ENCODE measurements around the gene FOXO4. TPM values are rescaled to one million over a fixed set of nuclear protein-coding genes. Genes with fewer than 3 reads are reported as not detected.

FOXO4 gene
- total and polyA plus RNA-seq, 2 of the 13 experiments (the other 11 are each of a cell fraction or from before 2014, with no cell fraction given), result 5.1 to 5.7 TPM

DNA sequence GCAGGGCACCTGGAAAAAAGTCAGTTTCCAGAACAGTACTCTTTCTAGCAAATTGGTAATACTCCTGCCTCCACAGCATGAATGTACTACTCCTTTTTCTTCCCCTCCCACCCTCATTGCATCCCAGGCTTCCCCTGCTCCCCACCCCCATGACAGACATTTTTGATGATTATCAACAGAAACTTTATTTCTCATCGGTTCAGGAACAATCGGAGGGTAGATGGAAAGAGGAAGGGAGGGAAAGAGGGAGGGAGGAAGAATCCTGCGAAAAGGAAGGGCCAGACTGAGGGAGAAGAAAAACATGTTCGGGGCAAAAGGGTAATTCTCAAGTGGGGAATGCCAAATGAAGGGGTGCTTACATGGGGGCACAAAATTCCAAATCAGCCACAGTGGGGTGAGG, 11.6 kb downstream of the FOXO4 start (continued):
- TF ChIP-seq, protein P1, sequence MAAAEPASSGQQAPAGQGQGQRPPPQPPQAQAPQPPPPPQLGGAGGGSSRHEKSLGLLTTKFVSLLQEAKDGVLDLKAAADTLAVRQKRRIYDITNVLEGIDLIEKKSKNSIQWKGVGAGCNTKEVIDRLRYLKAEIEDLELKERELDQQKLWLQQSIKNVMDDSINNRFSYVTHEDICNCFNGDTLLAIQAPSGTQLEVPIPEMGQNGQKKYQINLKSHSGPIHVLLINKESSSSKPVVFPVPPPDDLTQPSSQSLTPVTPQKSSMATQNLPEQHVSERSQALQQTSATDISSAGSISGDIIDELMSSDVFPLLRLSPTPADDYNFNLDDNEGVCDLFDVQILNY (CRISPR knock-in tag; conservative IDR thresholded peaks at IDR 0.05), result no peak
- TF ChIP-seq ASH2L (IDR thresholded peaks at IDR 0.05; ENCODE audit: insufficient read length, low read depth, low read length), result no peak

DNA sequence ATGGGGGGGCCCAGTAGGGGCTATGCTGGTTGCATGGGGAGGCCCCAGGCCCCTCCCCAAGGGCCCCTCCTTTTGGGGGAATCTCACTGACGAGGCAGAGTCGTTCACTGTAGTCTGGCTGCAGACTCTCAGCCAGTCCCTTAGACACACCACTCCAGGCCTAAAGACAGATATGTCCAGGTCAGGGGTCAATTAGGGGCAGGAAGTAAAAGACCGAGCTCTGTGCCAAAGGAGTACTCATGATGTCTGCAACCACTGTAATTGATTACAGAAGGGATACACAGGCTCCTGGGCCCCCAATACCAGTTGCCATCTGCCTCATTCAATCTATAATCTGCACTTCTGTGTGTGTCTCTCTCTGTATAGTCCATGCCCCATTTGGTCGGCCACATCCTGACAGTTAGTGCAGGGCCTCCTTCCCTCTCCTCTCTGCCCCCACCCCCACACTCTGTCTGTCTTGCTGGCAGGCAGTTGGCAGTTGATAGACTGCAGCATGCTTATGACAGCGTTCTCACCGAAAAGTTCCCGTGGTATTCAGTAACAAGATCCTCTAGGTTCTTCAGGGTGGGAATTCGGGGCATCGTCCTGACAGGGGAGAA, 12.2 kb downstream of the FOXO4 start:
- in situ Hi-C loops (cut with HindIII; ENCODE audit: extremely low pct_ligation_motif_present, low pct_unique_long_range_greater_than_20kb), result no loop called here
- DNase-seq (ENCODE audit: low spot score) (no peak), FAIRE-seq (no peak), ATAC-seq (no peak)
- ChIA-PET POLR2A (no interaction called here), CTCF (ENCODE audit: low intra/inter-chr PET ratio, low total read pairs) (no interaction called here)
- H2AFZ ChIP-seq (ENCODE audit: low read length), result no peak overlapping the region
- no peak overlapping the region for H3K4me3 ChIP-seq (replicated peaks in 1 of 3; ENCODE audit: insufficient read depth in 1 of 3, low read depth in 2 of 3, low read length in 3 of 3)
- 79% methylated on average over 5 of the region's 9 CpGs for WGBS (ENCODE audit: low lambda C conversion rate)
- no peak overlapping the region for H3K4me2 ChIP-seq (ENCODE audit: low read depth, low read length)
- H3K27ac ChIP-seq (ENCODE audit: extremely low read length, insufficient read depth, low read length), result no peak overlapping the region
- no TSS peak for BruUV-seq (replicated peaks)
- no peaks in the 10 kb centered on the region for H3K27me3 ChIP-seq (ENCODE audit: control insufficient read depth in 1 of 2, insufficient read depth in 2 of 2, low read length in 2 of 2)
- intact Hi-C loops (cut with micrococcal nuclease; ENCODE audit: unreplicated experiment), result no loop called here
- no peaks in the 10 kb centered on the region for H3K36me3 ChIP-seq (replicated peaks in 1 of 2; ENCODE audit: control insufficient read depth in 1 of 2, insufficient read depth in 2 of 2, low read length in 2 of 2)
- peaks cover 20% of the 10 kb centered on the region for H3K4me1 ChIP-seq (ENCODE audit: insufficient read depth, low read length)
- H3K79me2 ChIP-seq (ENCODE audit: insufficient read depth, low read length), result no peaks in the 10 kb centered on the region
- no peak overlapping the region for H3K9ac ChIP-seq (ENCODE audit: insufficient read depth, low read depth, low read length)
- no peaks in the 10 kb centered on the region for H4K20me1 ChIP-seq (ENCODE audit: insufficient read depth, low read length)
- H3K9me3 ChIP-seq (ENCODE audit: low read length), result no peaks in the 10 kb centered on the region
- TF ChIP-seq ZBTB42 (CRISPR knock-in tag; IDR thresholded peaks at IDR 0.05), result no peak
- TF ChIP-seq, protein P2, sequence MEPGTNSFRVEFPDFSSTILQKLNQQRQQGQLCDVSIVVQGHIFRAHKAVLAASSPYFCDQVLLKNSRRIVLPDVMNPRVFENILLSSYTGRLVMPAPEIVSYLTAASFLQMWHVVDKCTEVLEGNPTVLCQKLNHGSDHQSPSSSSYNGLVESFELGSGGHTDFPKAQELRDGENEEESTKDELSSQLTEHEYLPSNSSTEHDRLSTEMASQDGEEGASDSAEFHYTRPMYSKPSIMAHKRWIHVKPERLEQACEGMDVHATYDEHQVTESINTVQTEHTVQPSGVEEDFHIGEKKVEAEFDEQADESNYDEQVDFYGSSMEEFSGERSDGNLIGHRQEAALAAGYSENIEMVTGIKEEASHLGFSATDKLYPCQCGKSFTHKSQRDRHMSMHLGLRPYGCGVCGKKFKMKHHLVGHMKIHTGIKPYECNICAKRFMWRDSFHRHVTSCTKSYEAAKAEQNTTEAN (CRISPR knock-in tag; conservative IDR thresholded peaks at IDR 0.05), result no peak
- TF ChIP-seq ZBTB4 (CRISPR knock-in tag; IDR thresholded peaks at IDR 0.05; ENCODE audit: borderline replicate concordance), result no peak
- TF ChIP-seq XRCC5 (optimal IDR thresholded peaks at IDR 0.05; ENCODE audit: low read length), result no peak
- no peak for TF ChIP-seq ZNF451 (CRISPR knock-in tag; IDR thresholded peaks at IDR 0.05)
- TF ChIP-seq, protein P3, sequence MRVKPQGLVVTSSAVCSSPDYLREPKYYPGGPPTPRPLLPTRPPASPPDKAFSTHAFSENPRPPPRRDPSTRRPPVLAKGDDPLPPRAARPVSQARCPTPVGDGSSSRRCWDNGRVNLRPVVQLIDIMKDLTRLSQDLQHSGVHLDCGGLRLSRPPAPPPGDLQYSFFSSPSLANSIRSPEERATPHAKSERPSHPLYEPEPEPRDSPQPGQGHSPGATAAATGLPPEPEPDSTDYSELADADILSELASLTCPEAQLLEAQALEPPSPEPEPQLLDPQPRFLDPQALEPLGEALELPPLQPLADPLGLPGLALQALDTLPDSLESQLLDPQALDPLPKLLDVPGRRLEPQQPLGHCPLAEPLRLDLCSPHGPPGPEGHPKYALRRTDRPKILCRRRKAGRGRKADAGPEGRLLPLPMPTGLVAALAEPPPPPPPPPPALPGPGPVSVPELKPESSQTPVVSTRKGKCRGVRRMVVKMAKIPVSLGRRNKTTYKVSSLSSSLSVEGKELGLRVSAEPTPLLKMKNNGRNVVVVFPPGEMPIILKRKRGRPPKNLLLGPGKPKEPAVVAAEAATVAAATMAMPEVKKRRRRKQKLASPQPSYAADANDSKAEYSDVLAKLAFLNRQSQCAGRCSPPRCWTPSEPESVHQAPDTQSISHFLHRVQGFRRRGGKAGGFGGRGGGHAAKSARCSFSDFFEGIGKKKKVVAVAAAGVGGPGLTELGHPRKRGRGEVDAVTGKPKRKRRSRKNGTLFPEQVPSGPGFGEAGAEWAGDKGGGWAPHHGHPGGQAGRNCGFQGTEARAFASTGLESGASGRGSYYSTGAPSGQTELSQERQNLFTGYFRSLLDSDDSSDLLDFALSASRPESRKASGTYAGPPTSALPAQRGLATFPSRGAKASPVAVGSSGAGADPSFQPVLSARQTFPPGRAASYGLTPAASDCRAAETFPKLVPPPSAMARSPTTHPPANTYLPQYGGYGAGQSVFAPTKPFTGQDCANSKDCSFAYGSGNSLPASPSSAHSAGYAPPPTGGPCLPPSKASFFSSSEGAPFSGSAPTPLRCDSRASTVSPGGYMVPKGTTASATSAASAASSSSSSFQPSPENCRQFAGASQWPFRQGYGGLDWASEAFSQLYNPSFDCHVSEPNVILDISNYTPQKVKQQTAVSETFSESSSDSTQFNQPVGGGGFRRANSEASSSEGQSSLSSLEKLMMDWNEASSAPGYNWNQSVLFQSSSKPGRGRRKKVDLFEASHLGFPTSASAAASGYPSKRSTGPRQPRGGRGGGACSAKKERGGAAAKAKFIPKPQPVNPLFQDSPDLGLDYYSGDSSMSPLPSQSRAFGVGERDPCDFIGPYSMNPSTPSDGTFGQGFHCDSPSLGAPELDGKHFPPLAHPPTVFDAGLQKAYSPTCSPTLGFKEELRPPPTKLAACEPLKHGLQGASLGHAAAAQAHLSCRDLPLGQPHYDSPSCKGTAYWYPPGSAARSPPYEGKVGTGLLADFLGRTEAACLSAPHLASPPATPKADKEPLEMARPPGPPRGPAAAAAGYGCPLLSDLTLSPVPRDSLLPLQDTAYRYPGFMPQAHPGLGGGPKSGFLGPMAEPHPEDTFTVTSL (CRISPR knock-in tag; IDR thresholded peaks at IDR 0.05; ENCODE audit: borderline replicate concordance), result no peak
- no peak for TF ChIP-seq ZNF33A (CRISPR knock-in tag; IDR thresholded peaks at IDR 0.05; ENCODE audit: borderline replicate concordance)
- TF ChIP-seq WIZ (CRISPR knock-in tag; IDR thresholded peaks at IDR 0.05), result no peak
- TF ChIP-seq MZF1 (CRISPR knock-in tag; IDR thresholded peaks at IDR 0.05; ENCODE audit: borderline replicate concordance), result no peak

Data from HepG2 (cell line).